GM12878 (cell line): Measurements from ENCODE around the gene MX1. TPM values are rescaled to one million over a fixed set of nuclear protein-coding genes. Genes with fewer than 3 reads are reported as not detected.

Source experiments
- ATAC-seq: fragments of 200-7000 bp; cut with Tn5 transposase; 3 replicates; pipeline ENCODE4 v1.9.1; 2020; ENCODE audit warnings: mild to moderate bottlenecking, moderate library complexity
- BruUV-seq: library from RNA; stranded (reverse); fragments of 400-500 nt; replicated peaks from 2 replicates; lab custom pipeline; 2021; lab: Mats Ljungman, UMichigan
- CTCF ChIA-PET: fragments of 300-600 bp; sonication (Branson Sonifier 250); formaldehyde crosslinking; extraction: SDS; loops from one replicate; lab custom pipeline; 2021; ENCODE audit warnings: inconsistent platforms; lab: Yijun Ruan, JAX
- POLR2A ChIA-PET: fragments of 350-600 bp; formaldehyde crosslinking; extraction: SDS; loops from one replicate; lab custom pipeline; 2021; ENCODE audit warnings: inconsistent platforms; lab: Charles Lee
- RAD21 ChIA-PET: fragments of 300-600 bp; sonication (Branson Sonifier 250); formaldehyde crosslinking; loops from one replicate; lab custom pipeline; 2023; ENCODE audit warnings: antibody characterized with exemption; ENCODE audit not compliant: unreplicated experiment; lab: Charles Lee
- SMC1A ChIA-PET: fragments of 300-600 bp; sonication (Branson Sonifier 250); formaldehyde crosslinking; loops from one replicate; lab custom pipeline; 2023; ENCODE audit not compliant: unreplicated experiment, uncharacterized antibody; lab: Charles Lee
- DNase-seq: peaks from one replicate; pipeline ENCODE4 v3.0.0-alpha.2; 2011; ENCODE audit warnings: low read depth, low spot score
- FAIRE-seq: peaks from 3 replicates; lab custom pipeline; 2011; peaks lifted over from hg19 to GRCh38; lab: Jason Lieb, UNC
- H2AFZ ChIP-seq: 2 replicates; pipeline ENCODE4 v1.6.0; 2011; ENCODE audit warnings: low read depth, low read length, control low read depth; ENCODE audit not compliant: control insufficient read depth
- H3K27ac ChIP-seq: 2 replicates; pipeline ENCODE4 v1.5.1; 2011; ENCODE audit warnings: control low read depth; ENCODE audit not compliant: control insufficient read depth, insufficient read depth
- H3K27me3 ChIP-seq, 2 experiments: replicated peaks in 1 of 2; 2 replicates each; pipeline versions ENCODE4 v1.6.0 to v1.6.1; 2011; ENCODE audit warnings: low read length in 1 of 2; ENCODE audit not compliant: control insufficient read depth in 2 of 2, insufficient read depth in 2 of 2
- H3K36me3 ChIP-seq, 2 experiments: 2 replicates each; pipeline ENCODE4 v1.5.1; 2011; ENCODE audit warnings: low read length in 1 of 2; ENCODE audit not compliant: control insufficient read depth in 2 of 2, insufficient read depth in 2 of 2
- H3K4me1 ChIP-seq: 2 replicates; pipeline ENCODE4 v1.6.1; 2011; ENCODE audit warnings: mild to moderate bottlenecking, low read length, moderate library complexity, mixed read lengths; ENCODE audit not compliant: control insufficient read depth, insufficient read depth
- H3K4me2 ChIP-seq: 2 replicates; pipeline ENCODE4 v1.6.0; 2011; ENCODE audit warnings: control low read depth; ENCODE audit not compliant: control insufficient read depth, insufficient read depth
- H3K4me3 ChIP-seq: fragments of 200-600 bp; sonication (generic); 2 replicates; pipeline ENCODE4 v1.5.1; 2016
- H3K79me2 ChIP-seq: 2 replicates; pipeline ENCODE4 v1.6.0; 2011; ENCODE audit warnings: low read length; ENCODE audit not compliant: control insufficient read depth, insufficient read depth
- H3K9ac ChIP-seq: 2 replicates; pipeline ENCODE4 v1.8.0; 2011; ENCODE audit warnings: low read length, control low read depth, mixed read lengths; ENCODE audit not compliant: control insufficient read depth, insufficient read depth
- H3K9me3 ChIP-seq: replicated peaks from 3 replicates; pipeline ENCODE4 v1.5.1; 2011; ENCODE audit warnings: mild to moderate bottlenecking, low read length; ENCODE audit not compliant: control insufficient read depth, insufficient read depth
- H4K20me1 ChIP-seq: 2 replicates; pipeline ENCODE4 v1.6.0; 2011; ENCODE audit not compliant: control insufficient read depth, insufficient read depth
- BMI1 ChIP-seq: fragments of 450-650 bp; IDR thresholded peaks from 2 replicates; pipeline ENCODE4 v1.6.1; 2016; ENCODE audit warnings: mild to moderate bottlenecking, moderate library complexity, borderline replicate concordance
- CREB1 ChIP-seq: IDR thresholded peaks from 2 replicates; pipeline ENCODE4 v1.6.1; 2012; ENCODE audit warnings: low read depth, mild to moderate bottlenecking, inconsistent platforms
- CREM ChIP-seq: IDR thresholded peaks from 2 replicates; pipeline ENCODE4 v1.6.1; 2014; ENCODE audit warnings: antibody characterized with exemption, low read depth
- DPF2 ChIP-seq: fragments of 450-650 bp; IDR thresholded peaks from 2 replicates; pipeline ENCODE4 v1.6.1; 2017; ENCODE audit warnings: mild to moderate bottlenecking
- PML ChIP-seq: IDR thresholded peaks from 2 replicates; pipeline ENCODE4 v1.6.1; 2012; ENCODE audit warnings: low read length, inconsistent platforms
- POLR2AphosphoS5 ChIP-seq: IDR thresholded peaks from 2 replicates; pipeline ENCODE4 v1.6.1; 2011; ENCODE audit warnings: mild to moderate bottlenecking, low read length, inconsistent platforms
- RAD51 ChIP-seq: fragments of 450-650 bp; IDR thresholded peaks from 2 replicates; pipeline ENCODE4 v1.6.1; 2016; ENCODE audit warnings: moderate library complexity, mild to moderate bottlenecking, inconsistent platforms
- RELB ChIP-seq: fragments of 450-650 bp; IDR thresholded peaks from 2 replicates; pipeline ENCODE4 v1.6.1; 2017; ENCODE audit warnings: low read depth, mild to moderate bottlenecking, moderate library complexity
- TBL1XR1 ChIP-seq: IDR thresholded peaks from 2 replicates; pipeline ENCODE4 v1.6.1; 2012; ENCODE audit warnings: low read depth, low read length, improper control_type of control experiment
- ZBTB11 ChIP-seq: fragments of 450-650 bp; formaldehyde crosslinking; IDR thresholded peaks from 2 replicates; pipeline ENCODE4 v1.5.0; 2022; ENCODE audit warnings: mild to moderate bottlenecking, missing genetic modification characterization
- ZNF24 ChIP-seq: fragments of 450-650 bp; IDR thresholded peaks from 2 replicates; pipeline ENCODE4 v1.6.1; 2017; ENCODE audit warnings: antibody characterized with exemption, mild to moderate bottlenecking
- WGBS: methylation state at CpG from one replicate; pipeline ENCODE4 v1.1.6; 2016; ENCODE audit warnings: low lambda C conversion rate; ENCODE audit not compliant: insufficient replicate concordance, insufficient coverage; ENCODE audit errors: missing lambda C conversion rate; 5-methylcytosine and 5-hydroxymethylcytosine counted together
- in situ Hi-C: fragments of 300-500 bp; cut with MboI; formaldehyde crosslinking; loops from 9 replicates; pipeline ENCODE4 v1.14.3; 2018; ENCODE audit warnings: mixed read lengths
- intact Hi-C: fragments of 100-400 bp; cut with micrococcal nuclease; formaldehyde crosslinking; loops from one replicate; pipeline ENCODE4 v1.14.2; 2022; ENCODE audit not compliant: unreplicated experiment
- polyA plus RNA-seq, 11 experiments: library from polyadenylated mRNA; depleted of rRNA in 4 of 11; unstranded in 6 of 11; stranded (reverse) in 5 of 11; fragments of >200 nt; fragmentation: Nextera tagmentation in 4 of 11; fragmentation: Illumina TruSeq in 1 of 11; extraction: Ambion mirVana in 4 of 11; extraction: Trizol in 1 of 11; gene quantifications; 1 replicate in 1 of 11; 2 replicates in 10 of 11; pipeline versions ENCODE4 v1.2.1 to v1.2.3, GENCODE V29; 2011 to 2016; ENCODE audit warnings: inconsistent platforms in 2 of 11, missing spikeins in 2 of 11, low read depth in 1 of 11
- total RNA-seq, 4 experiments: library from RNA; depleted of rRNA in 3 of 4; stranded (reverse); fragments of >200 nt in 3 of 4; fragmentation: Illumina TruSeq in 1 of 4; extraction: Trizol in 1 of 4; gene quantifications; 2 replicates each; pipeline versions ENCODE4 v1.2.1 to v1.2.3, GENCODE V29; 2013 to 2021
- TF ChIP-seq, protein P1 (sequence below): fragments of 450-650 bp; IDR thresholded peaks from 2 replicates; pipeline ENCODE4 v1.6.1; 2016; ENCODE audit warnings: mild to moderate bottlenecking

MX1 gene
- total and polyA plus RNA-seq, 10 of the 15 experiments (the other 5 are each of a cell fraction or from before 2014, with no cell fraction given) = 75.9 to 385 (median 302) TPM

- TF ChIP-seq RAD51 (no peak), POLR2AphosphoS5 (no peak), CREB1 (no peak), TBL1XR1 (no peak), CREM (no peak), ZNF24 (no peak), DPF2 (no peak), BMI1 (no peak), PML (no peak)
- TF ChIP-seq, protein P1, sequence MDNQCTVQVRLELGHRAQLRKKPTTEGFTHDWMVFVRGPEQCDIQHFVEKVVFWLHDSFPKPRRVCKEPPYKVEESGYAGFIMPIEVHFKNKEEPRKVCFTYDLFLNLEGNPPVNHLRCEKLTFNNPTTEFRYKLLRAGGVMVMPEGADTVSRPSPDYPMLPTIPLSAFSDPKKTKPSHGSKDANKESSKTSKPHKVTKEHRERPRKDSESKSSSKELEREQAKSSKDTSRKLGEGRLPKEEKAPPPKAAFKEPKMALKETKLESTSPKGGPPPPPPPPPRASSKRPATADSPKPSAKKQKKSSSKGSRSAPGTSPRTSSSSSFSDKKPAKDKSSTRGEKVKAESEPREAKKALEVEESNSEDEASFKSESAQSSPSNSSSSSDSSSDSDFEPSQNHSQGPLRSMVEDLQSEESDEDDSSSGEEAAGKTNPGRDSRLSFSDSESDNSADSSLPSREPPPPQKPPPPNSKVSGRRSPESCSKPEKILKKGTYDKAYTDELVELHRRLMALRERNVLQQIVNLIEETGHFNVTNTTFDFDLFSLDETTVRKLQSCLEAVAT = no peak
Observed at GRCh38 chr21:41406340-41406739, 19.7 kb upstream of the MX1 start (continued).

DNA sequence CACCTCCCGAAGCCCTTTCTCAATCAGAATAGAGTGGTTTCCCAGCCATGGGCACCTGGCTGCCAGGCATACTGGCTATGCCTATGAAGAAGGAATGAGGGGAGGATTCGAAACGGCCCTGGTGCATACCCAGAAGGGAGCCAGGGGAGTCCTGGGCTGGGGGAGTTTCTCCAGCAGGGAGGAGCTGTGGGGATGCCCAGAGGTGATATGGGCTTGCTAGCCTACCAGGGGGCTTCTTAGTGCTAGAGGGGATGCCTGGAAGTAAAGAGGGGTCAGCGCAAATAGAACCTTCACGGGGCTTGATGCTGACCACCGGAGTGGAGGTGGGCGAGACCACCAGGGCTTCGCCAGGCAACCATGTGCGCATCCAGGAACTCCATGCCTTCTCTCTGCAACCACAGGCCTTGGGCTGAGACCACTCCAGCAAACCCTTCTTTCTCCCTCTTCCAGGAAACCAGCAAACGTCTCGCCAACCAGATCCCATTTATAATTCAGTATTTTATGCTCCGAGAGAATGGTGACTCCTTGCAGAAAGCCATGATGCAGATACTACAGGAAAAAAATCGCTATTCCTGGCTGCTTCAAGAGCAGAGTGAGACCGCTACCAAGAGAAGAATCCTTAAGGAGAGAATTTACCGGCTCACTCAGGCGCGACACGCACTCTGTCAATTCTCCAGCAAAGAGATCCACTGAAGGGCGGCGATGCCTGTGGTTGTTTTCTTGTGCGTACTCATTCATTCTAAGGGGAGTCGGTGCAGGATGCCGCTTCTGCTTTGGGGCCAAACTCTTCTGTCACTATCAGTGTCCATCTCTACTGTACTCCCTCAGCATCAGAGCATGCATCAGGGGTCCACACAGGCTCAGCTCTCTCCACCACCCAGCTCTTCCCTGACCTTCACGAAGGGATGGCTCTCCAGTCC, 18.2 kb upstream of the MX1 start:
- intact Hi-C loops (no loop called here), in situ Hi-C loops (no loop called here)
- no peaks in the 10 kb centered on the region for H4K20me1 ChIP-seq
- ChIA-PET POLR2A (interaction anchor here (1.4 kb wide), 1 partner anchor 16 kb away, joined by 3 read pairs; no protein-coding TSS in a partner anchor), CTCF (interaction anchor here (1.5 to 5.5 kb wide), 2 partner anchors 11 to 124 kb away, joined by 4 to 63 read pairs; no protein-coding TSS in a partner anchor), RAD21 (interaction anchor here (1.0 kb wide), 1 partner anchor 125 kb away, joined by 4 read pairs; no protein-coding TSS in a partner anchor), SMC1A (no interaction called here)
- FAIRE-seq (no peak), DNase-seq (no peak), ATAC-seq (no peak)
- 99% methylated on average over 24 of the region's 24 CpGs for WGBS
- H3K9me3 ChIP-seq = no peaks in the 10 kb centered on the region; the same call in 2 of the 3 replicates
- H3K36me3 ChIP-seq = peaks cover 14% of the 10 kb centered on the region in 2 experiments; a peak in 3 of 4 replicates
- BruUV-seq = TSS peak; percentile 15
- H2AFZ ChIP-seq = no peak overlapping the region
- no peak overlapping the region for H3K9ac ChIP-seq
- H3K27me3 ChIP-seq = no peaks in the 10 kb centered on the region
- H3K4me2 ChIP-seq = no peak overlapping the region
- no peak overlapping the region for H3K4me3 ChIP-seq
- no peak overlapping the region for H3K27ac ChIP-seq
- no peaks in the 10 kb centered on the region for H3K79me2 ChIP-seq
- no peaks in the 10 kb centered on the region; the same call in 1 of the 2 replicates for H3K4me1 ChIP-seq
- TF ChIP-seq ZBTB11 (CRISPR knock-in tag) (no peak), RELB (no peak)
